C4-2B (cell line): ENCODE data around the gene PLP2.

ENCODE experiments used
- ZFX ChIP-seq: fragments of 450-650 bp; IDR thresholded peaks from 2 replicates; pipeline ENCODE4 v1.6.1; 2017
- TF ChIP-seq, protein P1 (sequence below): fragments of 450-650 bp; conservative IDR thresholded peaks from 2 replicates; pipeline ENCODE4 v1.5.1; 2017; ENCODE audit warnings: mild to moderate bottlenecking

DNA sequence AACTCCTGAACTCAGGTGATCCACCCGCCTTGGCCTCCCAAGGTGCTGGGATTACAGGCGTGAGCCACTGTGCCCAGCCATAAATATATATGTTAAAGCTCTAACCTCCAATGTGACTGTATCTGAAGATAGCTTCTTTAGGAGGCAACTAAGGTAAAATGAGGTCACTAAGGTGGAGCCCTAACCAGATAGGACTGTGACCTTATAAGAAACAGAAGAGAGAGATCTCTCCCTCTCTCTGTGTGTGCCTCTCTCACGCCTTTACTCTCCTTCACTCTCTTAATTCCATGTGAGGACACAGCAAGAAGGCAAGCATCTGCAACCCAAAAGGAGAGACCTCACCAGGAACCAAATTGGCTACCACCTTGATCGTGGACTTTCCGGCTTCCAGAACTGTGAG, 10.1 kb upstream of the PLP2 start:
- TF ChIP-seq, protein P1, sequence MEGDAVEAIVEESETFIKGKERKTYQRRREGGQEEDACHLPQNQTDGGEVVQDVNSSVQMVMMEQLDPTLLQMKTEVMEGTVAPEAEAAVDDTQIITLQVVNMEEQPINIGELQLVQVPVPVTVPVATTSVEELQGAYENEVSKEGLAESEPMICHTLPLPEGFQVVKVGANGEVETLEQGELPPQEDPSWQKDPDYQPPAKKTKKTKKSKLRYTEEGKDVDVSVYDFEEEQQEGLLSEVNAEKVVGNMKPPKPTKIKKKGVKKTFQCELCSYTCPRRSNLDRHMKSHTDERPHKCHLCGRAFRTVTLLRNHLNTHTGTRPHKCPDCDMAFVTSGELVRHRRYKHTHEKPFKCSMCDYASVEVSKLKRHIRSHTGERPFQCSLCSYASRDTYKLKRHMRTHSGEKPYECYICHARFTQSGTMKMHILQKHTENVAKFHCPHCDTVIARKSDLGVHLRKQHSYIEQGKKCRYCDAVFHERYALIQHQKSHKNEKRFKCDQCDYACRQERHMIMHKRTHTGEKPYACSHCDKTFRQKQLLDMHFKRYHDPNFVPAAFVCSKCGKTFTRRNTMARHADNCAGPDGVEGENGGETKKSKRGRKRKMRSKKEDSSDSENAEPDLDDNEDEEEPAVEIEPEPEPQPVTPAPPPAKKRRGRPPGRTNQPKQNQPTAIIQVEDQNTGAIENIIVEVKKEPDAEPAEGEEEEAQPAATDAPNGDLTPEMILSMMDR = no peak
- no peak for TF ChIP-seq ZFX
